Uterus (tissue), 2 donors: ENCODE data around the gene CACNB3.

Source experiments
- POLR2A ChIP-seq, 2 donors: fragments of 450-650 bp; IDR thresholded peaks; one replicate each; pipeline ENCODE4 v1.6.1; 2016; ENCODE audit warnings: antibody characterized with exemption in 2 of 2, mild to moderate bottlenecking in 1 of 2, moderate library complexity in 1 of 2
- TF ChIP-seq, protein P1 (sequence below), 4 experiments: fragments of 200-600 bp in 2 of 4; fragments of 450-650 bp in 2 of 4; sonication (generic) in 2 of 4; IDR thresholded peaks; one replicate each; pipeline ENCODE4 v1.5.1; 2016 to 2019; ENCODE audit warnings: antibody characterized with exemption in 4 of 4, mild to moderate bottlenecking in 2 of 4, moderate library complexity in 1 of 4

DNA sequence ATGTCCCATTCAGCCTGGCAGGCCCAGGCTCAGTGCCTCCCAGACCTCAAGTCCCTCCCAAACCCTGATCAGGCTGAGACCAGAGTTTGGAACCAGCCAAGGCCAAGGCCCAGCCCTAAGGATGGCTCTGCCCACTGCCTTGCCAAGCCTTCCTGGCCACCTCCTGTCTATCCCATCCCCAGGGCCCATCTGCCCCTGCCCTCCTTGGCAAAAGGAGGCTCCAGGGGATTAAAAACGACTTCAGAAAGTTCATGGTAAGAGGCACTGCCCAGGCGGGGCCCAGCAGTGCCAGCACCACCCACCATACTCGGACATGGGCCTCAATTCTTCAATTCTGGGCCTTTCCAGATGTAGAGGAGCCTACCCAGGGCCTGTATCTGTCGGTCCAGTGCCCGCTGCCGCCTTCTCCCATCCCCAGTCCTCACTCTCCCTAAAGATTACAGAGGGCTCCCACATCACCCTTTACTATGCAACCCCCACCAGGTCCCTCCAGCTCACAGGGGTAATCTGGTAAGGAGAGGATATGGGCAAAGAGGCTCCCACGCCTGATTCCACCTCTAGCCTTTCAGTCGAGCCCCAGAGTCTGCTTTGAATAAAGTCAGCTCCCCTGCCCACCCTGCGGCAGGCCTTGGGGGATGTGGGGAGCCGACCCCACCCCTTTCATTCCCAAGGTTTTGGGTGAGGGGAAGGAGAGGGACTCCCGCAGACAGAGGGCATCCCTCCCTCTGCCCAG, 30.3 kb upstream of the CACNB3 start:
- TF ChIP-seq, protein P1, sequence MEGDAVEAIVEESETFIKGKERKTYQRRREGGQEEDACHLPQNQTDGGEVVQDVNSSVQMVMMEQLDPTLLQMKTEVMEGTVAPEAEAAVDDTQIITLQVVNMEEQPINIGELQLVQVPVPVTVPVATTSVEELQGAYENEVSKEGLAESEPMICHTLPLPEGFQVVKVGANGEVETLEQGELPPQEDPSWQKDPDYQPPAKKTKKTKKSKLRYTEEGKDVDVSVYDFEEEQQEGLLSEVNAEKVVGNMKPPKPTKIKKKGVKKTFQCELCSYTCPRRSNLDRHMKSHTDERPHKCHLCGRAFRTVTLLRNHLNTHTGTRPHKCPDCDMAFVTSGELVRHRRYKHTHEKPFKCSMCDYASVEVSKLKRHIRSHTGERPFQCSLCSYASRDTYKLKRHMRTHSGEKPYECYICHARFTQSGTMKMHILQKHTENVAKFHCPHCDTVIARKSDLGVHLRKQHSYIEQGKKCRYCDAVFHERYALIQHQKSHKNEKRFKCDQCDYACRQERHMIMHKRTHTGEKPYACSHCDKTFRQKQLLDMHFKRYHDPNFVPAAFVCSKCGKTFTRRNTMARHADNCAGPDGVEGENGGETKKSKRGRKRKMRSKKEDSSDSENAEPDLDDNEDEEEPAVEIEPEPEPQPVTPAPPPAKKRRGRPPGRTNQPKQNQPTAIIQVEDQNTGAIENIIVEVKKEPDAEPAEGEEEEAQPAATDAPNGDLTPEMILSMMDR (IDR thresholded peaks at IDR 0.05), result no peak
- no peak for TF ChIP-seq POLR2A (IDR thresholded peaks at IDR 0.05)
